HL-60 (cell line): ENCODE measurements around the gene NME7.

Experiments
- DNase-seq, 2 experiments: peaks; one replicate each; pipeline ENCODE4 v3.0.0-alpha.2; 2010 to 2020; ENCODE audit warnings: low read depth in 1 of 2, low spot score in 1 of 2
- H3K27ac ChIP-seq: fragments of 250-450 bp; sonication (Bioruptor Pico); replicated peaks from 2 replicates; pipeline ENCODE4 v1.5.1; 2020; ENCODE audit warnings: mild to moderate bottlenecking, moderate library complexity
- H3K27me3 ChIP-seq: fragments of 250-450 bp; sonication (Bioruptor Pico); 2 replicates; pipeline ENCODE4 v1.5.1; 2021; ENCODE audit warnings: mild to moderate bottlenecking, moderate library complexity; ENCODE audit not compliant: insufficient read depth, poor library complexity, severe bottlenecking
- H3K4me3 ChIP-seq: replicated peaks from 2 replicates; pipeline ENCODE4 v1.5.1; 2011; ENCODE audit warnings: mild to moderate bottlenecking, control low read depth, low read length; ENCODE audit not compliant: insufficient read depth
- GABPA ChIP-seq: IDR thresholded peaks from 2 replicates; pipeline ENCODE4 v1.6.1; 2012; ENCODE audit warnings: low read depth
- POLR2AphosphoS5 ChIP-seq: IDR thresholded peaks from 2 replicates; pipeline ENCODE4 v1.6.1; 2012; ENCODE audit warnings: low read depth
- SPI1 ChIP-seq: IDR thresholded peaks from 2 replicates; pipeline ENCODE4 v1.6.1; 2012; ENCODE audit warnings: low read depth, mild to moderate bottlenecking, borderline replicate concordance
- TF ChIP-seq, protein P1 (sequence below): IDR thresholded peaks from 2 replicates; pipeline ENCODE4 v1.6.1; 2012; ENCODE audit warnings: low read depth; ENCODE audit not compliant: insufficient replicate concordance
- TF ChIP-seq, protein P2 (sequence below): IDR thresholded peaks from one replicate; pipeline ENCODE4 v1.5.1; 2011; ENCODE audit warnings: low read length, control low read depth, inconsistent platforms; ENCODE audit not compliant: insufficient read depth

The NME7 gene

DNA sequence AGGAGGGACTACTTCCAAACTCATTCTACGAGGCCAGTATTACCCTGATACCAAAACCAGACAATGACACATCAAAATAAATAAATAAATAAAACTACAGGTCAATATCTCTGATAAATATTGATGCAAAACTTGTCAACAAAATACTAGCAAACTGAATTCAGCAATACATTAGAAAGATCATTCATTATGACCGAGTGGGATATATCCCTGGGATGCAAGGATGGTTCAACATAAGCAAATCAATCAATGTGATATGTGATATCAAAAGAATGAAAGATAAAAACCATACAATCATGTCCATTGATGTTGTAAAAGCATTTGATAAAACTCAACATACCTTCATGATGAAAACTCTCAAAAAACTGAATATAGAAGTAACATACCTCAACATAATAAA lies 36.7 kb downstream of the NME7 start:
- Histone ChIP-seq H3K4me3 (no peak overlapping the region), H3K27me3 (no peaks in the 10 kb centered on the region), H3K27ac (no peak overlapping the region)
- DNase-seq: no peak
- TF ChIP-seq POLR2AphosphoS5 (no peak), SPI1 (no peak), GABPA (no peak)
- TF ChIP-seq, protein P1, sequence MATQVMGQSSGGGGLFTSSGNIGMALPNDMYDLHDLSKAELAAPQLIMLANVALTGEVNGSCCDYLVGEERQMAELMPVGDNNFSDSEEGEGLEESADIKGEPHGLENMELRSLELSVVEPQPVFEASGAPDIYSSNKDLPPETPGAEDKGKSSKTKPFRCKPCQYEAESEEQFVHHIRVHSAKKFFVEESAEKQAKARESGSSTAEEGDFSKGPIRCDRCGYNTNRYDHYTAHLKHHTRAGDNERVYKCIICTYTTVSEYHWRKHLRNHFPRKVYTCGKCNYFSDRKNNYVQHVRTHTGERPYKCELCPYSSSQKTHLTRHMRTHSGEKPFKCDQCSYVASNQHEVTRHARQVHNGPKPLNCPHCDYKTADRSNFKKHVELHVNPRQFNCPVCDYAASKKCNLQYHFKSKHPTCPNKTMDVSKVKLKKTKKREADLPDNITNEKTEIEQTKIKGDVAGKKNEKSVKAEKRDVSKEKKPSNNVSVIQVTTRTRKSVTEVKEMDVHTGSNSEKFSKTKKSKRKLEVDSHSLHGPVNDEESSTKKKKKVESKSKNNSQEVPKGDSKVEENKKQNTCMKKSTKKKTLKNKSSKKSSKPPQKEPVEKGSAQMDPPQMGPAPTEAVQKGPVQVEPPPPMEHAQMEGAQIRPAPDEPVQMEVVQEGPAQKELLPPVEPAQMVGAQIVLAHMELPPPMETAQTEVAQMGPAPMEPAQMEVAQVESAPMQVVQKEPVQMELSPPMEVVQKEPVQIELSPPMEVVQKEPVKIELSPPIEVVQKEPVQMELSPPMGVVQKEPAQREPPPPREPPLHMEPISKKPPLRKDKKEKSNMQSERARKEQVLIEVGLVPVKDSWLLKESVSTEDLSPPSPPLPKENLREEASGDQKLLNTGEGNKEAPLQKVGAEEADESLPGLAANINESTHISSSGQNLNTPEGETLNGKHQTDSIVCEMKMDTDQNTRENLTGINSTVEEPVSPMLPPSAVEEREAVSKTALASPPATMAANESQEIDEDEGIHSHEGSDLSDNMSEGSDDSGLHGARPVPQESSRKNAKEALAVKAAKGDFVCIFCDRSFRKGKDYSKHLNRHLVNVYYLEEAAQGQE: no peak
- TF ChIP-seq, protein P2, sequence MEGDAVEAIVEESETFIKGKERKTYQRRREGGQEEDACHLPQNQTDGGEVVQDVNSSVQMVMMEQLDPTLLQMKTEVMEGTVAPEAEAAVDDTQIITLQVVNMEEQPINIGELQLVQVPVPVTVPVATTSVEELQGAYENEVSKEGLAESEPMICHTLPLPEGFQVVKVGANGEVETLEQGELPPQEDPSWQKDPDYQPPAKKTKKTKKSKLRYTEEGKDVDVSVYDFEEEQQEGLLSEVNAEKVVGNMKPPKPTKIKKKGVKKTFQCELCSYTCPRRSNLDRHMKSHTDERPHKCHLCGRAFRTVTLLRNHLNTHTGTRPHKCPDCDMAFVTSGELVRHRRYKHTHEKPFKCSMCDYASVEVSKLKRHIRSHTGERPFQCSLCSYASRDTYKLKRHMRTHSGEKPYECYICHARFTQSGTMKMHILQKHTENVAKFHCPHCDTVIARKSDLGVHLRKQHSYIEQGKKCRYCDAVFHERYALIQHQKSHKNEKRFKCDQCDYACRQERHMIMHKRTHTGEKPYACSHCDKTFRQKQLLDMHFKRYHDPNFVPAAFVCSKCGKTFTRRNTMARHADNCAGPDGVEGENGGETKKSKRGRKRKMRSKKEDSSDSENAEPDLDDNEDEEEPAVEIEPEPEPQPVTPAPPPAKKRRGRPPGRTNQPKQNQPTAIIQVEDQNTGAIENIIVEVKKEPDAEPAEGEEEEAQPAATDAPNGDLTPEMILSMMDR: no peak

DNA sequence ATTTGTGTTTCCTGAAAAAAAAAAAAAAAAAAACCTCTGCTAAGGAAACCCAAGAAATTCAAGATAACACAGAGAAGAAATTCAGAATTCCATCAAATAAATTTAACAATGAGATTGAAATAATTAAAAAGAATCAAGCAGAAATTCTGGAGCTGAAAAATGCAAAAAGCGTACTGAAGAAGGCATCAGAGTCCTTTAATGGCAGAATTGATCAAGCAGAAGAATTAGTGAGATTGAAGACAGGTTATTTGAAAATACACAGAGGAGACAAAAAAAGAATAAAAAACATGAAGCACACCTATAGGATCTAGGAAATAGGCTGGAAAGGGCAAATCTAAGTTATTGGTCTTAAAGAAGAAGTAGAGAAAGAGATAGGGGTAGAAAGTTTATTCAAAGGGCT lies 38.2 kb downstream of the NME7 start:
- TF ChIP-seq GABPA: no peak
- TF ChIP-seq SPI1: no peak
- TF ChIP-seq, protein P1: no peak
- no peak for TF ChIP-seq POLR2AphosphoS5
- TF ChIP-seq, protein P2: no peak
- no peak overlapping the region for H3K27ac ChIP-seq
- no peak for DNase-seq
- H3K4me3 ChIP-seq: no peak overlapping the region
- H3K27me3 ChIP-seq: no peaks in the 10 kb centered on the region

DNA sequence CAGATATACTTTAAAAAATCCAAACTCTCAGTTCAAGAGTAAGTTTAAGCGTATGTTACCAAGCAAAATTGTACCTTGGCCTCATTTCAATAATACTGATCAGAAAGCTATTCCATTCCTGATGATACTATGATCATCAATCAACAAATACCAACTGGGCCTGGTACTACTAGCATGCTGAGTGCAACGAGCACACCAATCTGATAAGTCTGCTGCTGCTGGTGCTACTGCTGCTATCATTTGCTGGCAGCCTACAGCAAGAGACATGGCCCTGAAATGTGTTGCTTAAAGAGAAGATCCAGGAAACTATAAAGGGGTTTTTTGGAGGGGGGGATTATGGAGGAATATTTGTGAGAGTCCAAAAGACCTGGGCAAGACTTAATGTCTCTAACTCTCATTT lies 39.7 kb downstream of the NME7 start:
- no peak overlapping the region for H3K4me3 ChIP-seq
- H3K27ac ChIP-seq: no peak overlapping the region
- TF ChIP-seq, protein P1: no peak
- TF ChIP-seq SPI1 (no peak), POLR2AphosphoS5 (no peak), GABPA (no peak)
- TF ChIP-seq, protein P2: no peak
- DNase-seq: no peak
- H3K27me3 ChIP-seq: no peaks in the 10 kb centered on the region
